Activated B cell treated with CpG ODN at 0.5 μM for 24 hours (primary cell): ENCODE data around the gene AKR1C4. TPM values are rescaled to one million over a fixed set of nuclear protein-coding genes. Genes with fewer than 3 reads are reported as not detected.

Source experiments
- ATAC-seq: fragments of 200-7000 bp; cut with Tn5 transposase; one replicate; pipeline ENCODE4 v1.10.0; 2021; ENCODE audit warnings: low read depth, mild to moderate bottlenecking, moderate library complexity
- CTCF ChIA-PET: fragments of 350-600 bp; sonication (Branson Sonifier 250); formaldehyde crosslinking; loops from one replicate; lab custom pipeline; 2021; ENCODE audit warnings: antibody characterized with exemption; lab: Charles Lee
- POLR2A ChIA-PET: fragments of 350-600 bp; sonication (Branson Sonifier 250); formaldehyde crosslinking; loops from one replicate; lab custom pipeline; 2021; ENCODE audit warnings: antibody characterized with exemption; lab: Charles Lee
- DNase-seq: peaks from one replicate; pipeline ENCODE4 v3.0.0; 2022
- H3K27ac Mint-ChIP-seq: one replicate; pipeline ENCODE4 v1.8.0; 2020; ENCODE audit warnings: mixed read lengths
- H3K27me3 Mint-ChIP-seq: one replicate; pipeline ENCODE4 v1.8.0; 2021; ENCODE audit warnings: mixed read lengths
- H3K36me3 Mint-ChIP-seq: one replicate; pipeline ENCODE4 v1.8.0; 2021; ENCODE audit warnings: low read depth, mixed read lengths
- H3K4me1 Mint-ChIP-seq: one replicate; pipeline ENCODE4 v1.8.0; 2021; ENCODE audit warnings: mixed read lengths
- H3K4me3 Mint-ChIP-seq: one replicate; pipeline ENCODE4 v1.8.0; 2020; ENCODE audit warnings: mild to moderate bottlenecking, mixed read lengths
- H3K9me3 Mint-ChIP-seq: one replicate; pipeline ENCODE4 v1.8.0; 2020; ENCODE audit warnings: mixed read lengths
- intact Hi-C: fragments of 100-400 bp; cut with micrococcal nuclease; formaldehyde crosslinking; loops from one replicate; pipeline ENCODE4 v1.15.1; 2024
- total RNA-seq: library from RNA; stranded (reverse); gene quantifications from 2 replicates; pipeline ENCODE4 v1.2.3, GENCODE V29; 2022
- TF ChIP-seq, protein P1 (sequence below): fragments of 200-600 bp; IDR thresholded peaks from one replicate; pipeline ENCODE4 v1.8.0; 2022; ENCODE audit warnings: antibody characterized with exemption, mild to moderate bottlenecking

The AKR1C4 gene
- not detected in 2 replicates for total RNA-seq

DNA sequence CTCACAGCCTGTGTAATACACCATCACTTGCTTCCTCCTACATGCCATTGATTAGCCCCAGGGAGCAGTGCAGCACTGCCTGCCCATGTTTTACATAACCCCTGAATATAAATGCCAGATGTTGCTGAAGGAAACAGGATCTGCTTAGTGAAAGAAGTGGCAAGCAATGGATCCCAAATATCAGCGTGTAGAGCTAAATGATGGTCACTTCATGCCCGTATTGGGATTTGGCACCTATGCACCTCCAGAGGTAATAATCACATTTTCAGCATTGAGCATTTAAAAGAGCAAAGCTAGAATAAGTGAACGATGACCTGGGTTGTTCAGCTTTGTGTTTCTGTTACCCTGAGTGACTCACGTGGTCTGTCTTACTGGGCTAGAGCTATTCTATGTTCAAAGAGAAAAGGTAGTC is at the start of gene AKR1C4:
TSS of gene AKR1C4 (plus strand) at position 136 of the 412 bp plus-strand sequence. CDS start at position 167, 31 bp downstream.
- peaks cover 5% of the 10 kb centered on the region for H3K9me3 Mint-ChIP-seq
- H3K4me3 Mint-ChIP-seq, result no peak within 1 kb of the TSS
- ChIA-PET POLR2A (no interaction called here), CTCF (no interaction called here)
- no peak for ATAC-seq
- no peak for DNase-seq
- no peaks in the 10 kb centered on the region for H3K4me1 Mint-ChIP-seq
- H3K27ac Mint-ChIP-seq, result no peak within 1 kb of the TSS
- no peaks in the 10 kb centered on the region for H3K36me3 Mint-ChIP-seq
- intact Hi-C loops, result no loop called here
- TF ChIP-seq, protein P1, sequence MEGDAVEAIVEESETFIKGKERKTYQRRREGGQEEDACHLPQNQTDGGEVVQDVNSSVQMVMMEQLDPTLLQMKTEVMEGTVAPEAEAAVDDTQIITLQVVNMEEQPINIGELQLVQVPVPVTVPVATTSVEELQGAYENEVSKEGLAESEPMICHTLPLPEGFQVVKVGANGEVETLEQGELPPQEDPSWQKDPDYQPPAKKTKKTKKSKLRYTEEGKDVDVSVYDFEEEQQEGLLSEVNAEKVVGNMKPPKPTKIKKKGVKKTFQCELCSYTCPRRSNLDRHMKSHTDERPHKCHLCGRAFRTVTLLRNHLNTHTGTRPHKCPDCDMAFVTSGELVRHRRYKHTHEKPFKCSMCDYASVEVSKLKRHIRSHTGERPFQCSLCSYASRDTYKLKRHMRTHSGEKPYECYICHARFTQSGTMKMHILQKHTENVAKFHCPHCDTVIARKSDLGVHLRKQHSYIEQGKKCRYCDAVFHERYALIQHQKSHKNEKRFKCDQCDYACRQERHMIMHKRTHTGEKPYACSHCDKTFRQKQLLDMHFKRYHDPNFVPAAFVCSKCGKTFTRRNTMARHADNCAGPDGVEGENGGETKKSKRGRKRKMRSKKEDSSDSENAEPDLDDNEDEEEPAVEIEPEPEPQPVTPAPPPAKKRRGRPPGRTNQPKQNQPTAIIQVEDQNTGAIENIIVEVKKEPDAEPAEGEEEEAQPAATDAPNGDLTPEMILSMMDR, result no peak
- H3K27me3 Mint-ChIP-seq, result no peaks in the 10 kb centered on the region

DNA sequence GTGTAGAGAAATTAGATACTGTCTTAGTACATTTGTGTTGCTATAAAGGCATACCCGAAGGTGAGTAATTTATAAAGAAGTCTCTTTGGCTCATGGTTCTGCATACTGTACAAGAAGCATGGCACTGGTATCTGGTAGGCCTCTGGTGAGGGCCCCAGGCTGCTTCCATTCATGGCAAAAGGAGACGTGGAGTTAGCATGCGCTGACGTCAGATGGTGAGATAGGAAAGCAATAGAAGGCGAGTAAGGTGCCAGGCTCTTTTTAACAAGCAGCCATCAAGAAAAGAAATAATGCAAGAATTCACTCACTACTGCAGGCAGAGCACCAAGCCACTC is 49.8 kb upstream of the AKR1C4 start:
- Mint-ChIP-seq H3K9me3 (peaks cover 5% of the 10 kb centered on the region), H3K36me3 (no peaks in the 10 kb centered on the region), H3K27me3 (no peaks in the 10 kb centered on the region), H3K4me3 (no peak overlapping the region), H3K4me1 (no peaks in the 10 kb centered on the region), H3K27ac (no peak overlapping the region)
- intact Hi-C loops, result no loop called here
- DNase-seq (no peak), ATAC-seq (no peak)
- TF ChIP-seq, protein P1, result no peak
- POLR2A ChIA-PET, result no interaction called here
- CTCF ChIA-PET, result no interaction called here

DNA sequence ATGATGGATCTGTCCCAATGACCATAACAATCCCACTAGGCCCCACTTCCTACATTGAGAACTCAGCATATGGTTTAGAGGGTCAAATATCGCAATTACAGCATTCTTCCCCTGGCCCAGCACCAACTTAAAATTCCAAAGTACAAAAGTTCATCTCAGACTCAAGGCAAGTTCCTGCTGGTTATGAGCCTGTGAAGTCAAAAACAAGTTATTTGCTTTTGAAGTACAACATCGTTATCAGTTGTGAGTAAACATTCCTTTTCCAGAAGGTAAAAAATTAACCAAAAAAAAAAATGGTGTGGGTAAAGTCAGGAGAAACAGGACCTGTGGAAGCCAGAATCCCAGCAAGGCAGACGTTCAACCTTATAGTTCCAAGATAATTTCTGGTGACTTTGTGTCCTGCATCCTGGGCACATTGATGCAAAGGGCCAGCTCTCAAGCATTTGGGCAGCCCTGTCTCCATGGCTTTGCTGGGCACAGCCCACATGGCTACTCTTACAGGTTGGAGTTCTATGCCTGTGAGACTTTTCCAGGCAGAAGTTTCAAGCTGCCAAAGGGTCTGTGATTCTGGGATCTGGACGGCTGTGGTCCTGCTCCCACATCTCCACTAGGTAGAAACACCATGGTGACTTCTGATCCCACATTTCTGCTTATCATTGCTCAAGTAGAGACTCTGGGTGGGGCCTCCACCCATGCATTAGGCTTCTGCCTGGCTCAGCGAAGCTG is 49.2 kb upstream of the AKR1C4 start:
- Mint-ChIP-seq H3K27ac (no peak overlapping the region), H3K4me1 (no peaks in the 10 kb centered on the region), H3K9me3 (peaks cover 5% of the 10 kb centered on the region), H3K4me3 (no peak overlapping the region), H3K27me3 (no peaks in the 10 kb centered on the region), H3K36me3 (no peaks in the 10 kb centered on the region)
- intact Hi-C loops, result no loop called here
- POLR2A ChIA-PET, result no interaction called here
- DNase-seq (no peak), ATAC-seq (no peak)
- TF ChIP-seq, protein P1, result no peak
- CTCF ChIA-PET, result no interaction called here

DNA sequence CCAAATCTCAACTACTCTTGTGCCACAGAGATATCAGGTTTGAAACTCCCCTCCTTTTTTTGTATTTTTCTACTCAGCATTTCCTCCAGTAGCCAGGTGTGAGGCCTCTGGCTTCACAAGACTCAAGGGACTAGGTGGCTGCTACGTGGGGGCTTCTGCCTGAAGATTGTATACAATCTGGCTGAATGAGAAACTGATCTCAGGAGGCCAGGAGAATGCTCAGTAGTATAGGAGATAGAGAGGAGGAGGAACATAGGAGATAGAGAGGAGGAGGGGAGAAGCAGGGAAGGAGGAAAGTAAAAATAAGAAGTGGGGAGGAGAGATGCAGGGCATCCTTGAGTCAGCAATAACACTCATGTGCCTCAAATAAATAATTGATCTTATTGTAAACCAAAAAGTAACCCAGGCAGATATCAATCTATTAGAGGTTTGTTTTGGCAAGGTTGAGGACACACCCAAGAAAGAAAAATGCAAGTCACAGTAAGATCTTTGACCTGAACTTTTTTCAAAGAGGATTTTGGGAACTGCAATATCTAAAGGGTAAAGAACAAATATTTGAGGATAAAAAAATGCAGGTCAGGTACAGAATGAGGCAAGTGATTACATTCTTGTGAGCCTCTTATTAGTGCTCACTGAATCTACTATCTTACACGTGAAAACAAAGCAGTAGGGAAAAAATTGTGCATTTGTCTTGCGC is 48.5 kb upstream of the AKR1C4 start:
- TF ChIP-seq, protein P1, result no peak
- intact Hi-C loops, result no loop called here
- H3K9me3 Mint-ChIP-seq, result peaks cover 5% of the 10 kb centered on the region
- DNase-seq (no peak), ATAC-seq (no peak)
- CTCF ChIA-PET, result no interaction called here
- no peaks in the 10 kb centered on the region for H3K27me3 Mint-ChIP-seq
- POLR2A ChIA-PET, result no interaction called here
- H3K4me1 Mint-ChIP-seq, result no peaks in the 10 kb centered on the region
- H3K27ac Mint-ChIP-seq, result no peak overlapping the region
- H3K36me3 Mint-ChIP-seq, result no peaks in the 10 kb centered on the region
- H3K4me3 Mint-ChIP-seq, result no peak overlapping the region

DNA sequence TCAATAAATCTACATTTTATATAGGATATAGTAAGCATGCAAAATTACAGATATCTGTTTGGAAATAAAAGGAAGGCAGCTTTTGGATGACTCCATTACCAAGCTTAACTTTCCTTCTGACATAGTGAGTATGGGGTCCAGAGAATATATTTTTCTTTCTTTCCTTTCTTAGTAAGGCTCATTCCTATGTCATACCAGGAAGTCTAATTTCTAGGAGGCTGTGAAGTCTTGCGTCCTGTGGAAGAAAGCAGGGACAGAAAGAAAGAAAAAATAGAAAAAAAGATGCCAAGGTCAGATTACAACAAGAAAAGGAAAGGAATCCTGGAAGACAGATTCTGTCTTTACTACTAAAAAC is 48.0 kb upstream of the AKR1C4 start:
- DNase-seq, result no peak
- no peak for ATAC-seq
- POLR2A ChIA-PET, result no interaction called here
- no peaks in the 10 kb centered on the region for H3K27me3 Mint-ChIP-seq
- no peak overlapping the region for H3K4me3 Mint-ChIP-seq
- peaks cover 5% of the 10 kb centered on the region for H3K9me3 Mint-ChIP-seq
- H3K36me3 Mint-ChIP-seq, result no peaks in the 10 kb centered on the region
- H3K27ac Mint-ChIP-seq, result no peak overlapping the region
- intact Hi-C loops, result no loop called here
- H3K4me1 Mint-ChIP-seq, result no peaks in the 10 kb centered on the region
- TF ChIP-seq, protein P1, result no peak
- CTCF ChIA-PET, result no interaction called here
